HepG2 (cell line): ENCODE measurements around the gene AK3. TPM values are rescaled to one million over a fixed set of nuclear protein-coding genes. Genes with fewer than 3 reads are reported as not detected.

Experiments
- ARNTL ChIP-seq: sonication (generic); formaldehyde crosslinking; IDR thresholded peaks from 2 replicates; pipeline ENCODE4 v1.4.0; 2020; ENCODE audit warnings: mild to moderate bottlenecking, missing genetic modification reagents
- BATF2 ChIP-seq: sonication (generic); formaldehyde crosslinking; IDR thresholded peaks from 2 replicates; pipeline ENCODE4 v1.8.0; 2022; ENCODE audit warnings: mild to moderate bottlenecking, missing genetic modification reagents, moderate library complexity
- CTCF ChIP-seq: sonication (generic); formaldehyde crosslinking; IDR thresholded peaks from 2 replicates; pipeline ENCODE4 v1.5.0; 2020; ENCODE audit warnings: mild to moderate bottlenecking, missing genetic modification reagents, moderate library complexity
- GFI1 ChIP-seq: sonication (generic); formaldehyde crosslinking; IDR thresholded peaks from 2 replicates; pipeline ENCODE4 v1.5.0; 2020; ENCODE audit warnings: missing genetic modification reagents, mild to moderate bottlenecking, borderline replicate concordance
- HNRNPK ChIP-seq: fragments of 200-400 bp; formaldehyde crosslinking; IDR thresholded peaks from 2 replicates; pipeline ENCODE4 v1.6.1; 2018; ENCODE audit warnings: low read length, low read depth, moderate library complexity, mild to moderate bottlenecking; ENCODE audit not compliant: poor library complexity, severe bottlenecking
- MIER3 ChIP-seq: IDR thresholded peaks from 2 replicates; pipeline ENCODE4 v1.6.1; 2016; ENCODE audit warnings: missing compliant biosample characterization, borderline replicate concordance
- NCOA2 ChIP-seq: sonication (generic); formaldehyde crosslinking; IDR thresholded peaks from 2 replicates; pipeline ENCODE4 v1.8.0; 2022; ENCODE audit warnings: inconsistent platforms
- ONECUT2 ChIP-seq: sonication (generic); formaldehyde crosslinking; IDR thresholded peaks from 2 replicates; pipeline ENCODE4 v1.4.0; 2020; ENCODE audit warnings: missing genetic modification reagents
- POLR2AphosphoS2 ChIP-seq: IDR thresholded peaks from 2 replicates; pipeline ENCODE4 v1.6.1; 2011; ENCODE audit warnings: low read depth, low read length, improper control_type of control experiment
- SALL1 ChIP-seq: sonication (generic); formaldehyde crosslinking; IDR thresholded peaks from 2 replicates; pipeline ENCODE4 v1.8.0; 2022; ENCODE audit warnings: mild to moderate bottlenecking, missing genetic modification reagents
- SAP130 ChIP-seq: IDR thresholded peaks from 2 replicates; pipeline ENCODE4 v1.6.1; 2016; ENCODE audit warnings: low read depth
- TRIM22 ChIP-seq: fragments of 450-650 bp; IDR thresholded peaks from 2 replicates; pipeline ENCODE4 v1.6.1; 2017
- WIZ ChIP-seq: sonication (generic); formaldehyde crosslinking; IDR thresholded peaks from 2 replicates; pipeline ENCODE4 v1.5.1; 2020; ENCODE audit warnings: mild to moderate bottlenecking, missing genetic modification reagents
- ZBTB20 ChIP-seq: sonication (generic); formaldehyde crosslinking; IDR thresholded peaks from 2 replicates; pipeline ENCODE4 v1.8.1; 2023; ENCODE audit warnings: missing genetic modification reagents, low read depth, mild to moderate bottlenecking, borderline replicate concordance
- ZEB1 ChIP-seq: IDR thresholded peaks from 2 replicates; pipeline ENCODE4 v1.6.1; 2012; ENCODE audit warnings: mild to moderate bottlenecking, low read depth, inconsistent platforms; ENCODE audit not compliant: insufficient replicate concordance
- ZNF121 ChIP-seq: sonication (generic); formaldehyde crosslinking; IDR thresholded peaks from 2 replicates; pipeline ENCODE4 v1.5.0; 2020; ENCODE audit warnings: mild to moderate bottlenecking, missing genetic modification reagents
- ZNF18 ChIP-seq: sonication (generic); formaldehyde crosslinking; IDR thresholded peaks from 2 replicates; pipeline ENCODE4 v1.8.0; 2022; ENCODE audit warnings: mild to moderate bottlenecking, missing genetic modification reagents; ENCODE audit not compliant: insufficient replicate concordance
- ZNF253 ChIP-seq: sonication (generic); formaldehyde crosslinking; IDR thresholded peaks from 2 replicates; pipeline ENCODE4 v1.8.0; 2022; ENCODE audit warnings: mild to moderate bottlenecking, missing genetic modification reagents, borderline replicate concordance
- ZNF274 ChIP-seq: sonication (generic); formaldehyde crosslinking; IDR thresholded peaks from 2 replicates; pipeline ENCODE4 v1.5.1; 2020; ENCODE audit warnings: mild to moderate bottlenecking, missing genetic modification reagents
- ZNF547 ChIP-seq: sonication (generic); formaldehyde crosslinking; IDR thresholded peaks from 2 replicates; pipeline ENCODE4 v1.5.1; 2020; ENCODE audit warnings: mild to moderate bottlenecking, missing genetic modification reagents
- ZNF563 ChIP-seq: sonication (generic); formaldehyde crosslinking; IDR thresholded peaks from 2 replicates; pipeline ENCODE4 v1.8.0; 2022; ENCODE audit warnings: mild to moderate bottlenecking, moderate library complexity, missing genetic modification reagents
- ZNF670 ChIP-seq: sonication (generic); formaldehyde crosslinking; IDR thresholded peaks from 2 replicates; pipeline ENCODE4 v1.8.0; 2022; ENCODE audit warnings: mild to moderate bottlenecking, missing genetic modification reagents, borderline replicate concordance
- ZNF674 ChIP-seq: sonication (generic); formaldehyde crosslinking; IDR thresholded peaks from 2 replicates; pipeline ENCODE4 v1.5.0; 2020; ENCODE audit warnings: low read depth, mild to moderate bottlenecking, missing genetic modification reagents
- ZNF737 ChIP-seq: sonication (generic); formaldehyde crosslinking; IDR thresholded peaks from 2 replicates; pipeline ENCODE4 v1.5.0; 2020; ENCODE audit warnings: missing genetic modification reagents, mild to moderate bottlenecking, borderline replicate concordance
- polyA plus RNA-seq, 8 experiments: library from polyadenylated mRNA; depleted of rRNA in 3 of 8; stranded (reverse) in 7 of 8; unstranded in 1 of 8; fragments of >200 nt; fragmentation: Illumina TruSeq in 4 of 8; extraction: Trizol in 4 of 8; gene quantifications; 2 replicates each; pipeline versions ENCODE4 v1.2.1 to v1.2.3, GENCODE V29; 2011 to 2016; ENCODE audit warnings: low read depth in 4 of 8, missing spikeins in 1 of 8, mixed read lengths in 1 of 8; ENCODE audit not compliant: insufficient read depth in 1 of 8
- total RNA-seq, 5 experiments: library from RNA; depleted of rRNA; stranded (reverse); fragments of >200 nt; fragmentation: Illumina TruSeq; extraction: Trizol; gene quantifications; 2 replicates each; pipeline ENCODE4 v1.2.3, GENCODE V29; 2016; ENCODE audit warnings: low read depth in 1 of 5

Gene AK3
- total and polyA plus RNA-seq, 2 of the 13 experiments (the other 11 are each of a cell fraction or from before 2014, with no cell fraction given): 76.8 to 109 TPM

GRCh38 chr9:4666042-4666699 lies 74.8 kb downstream of the AK3 start, which contains the start of gene SPATA6L (continued):
- TF ChIP-seq ONECUT2 (0 out of 2 replicates have a peak, but pooled peaks have one; percentile 24), ZEB1 (no peak), ZNF121 (CRISPR knock-in tag) (no peak), ZNF274 (CRISPR knock-in tag) (peak; percentile 88), ZNF547 (CRISPR knock-in tag) (peak; percentile 66; the same call in 1 of the 2 replicates), TRIM22 (no peak), CTCF (CRISPR knock-in tag) (peak; percentile 50), BATF2 (CRISPR knock-in tag) (no peak), ZNF670 (no peak), ZNF674 (no peak), NCOA2 (no peak), GFI1 (CRISPR knock-in tag) (no peak), ARNTL (no peak), ZNF253 (CRISPR knock-in tag) (peak; percentile 49; the same call in 1 of the 2 replicates), WIZ (no peak), ZBTB20 (CRISPR knock-in tag) (no peak), ZNF563 (CRISPR knock-in tag) (no peak), SAP130 (CRISPR knock-in tag) (peak; percentile 80), SALL1 (CRISPR knock-in tag) (peak; percentile 77), ZNF737 (no peak), HNRNPK (peak; percentile 34), ZNF18 (CRISPR knock-in tag) (no peak), MIER3 (no peak), POLR2AphosphoS2 (no peak)
